Neural crest cell (in vitro differentiated cells): ENCODE results near the gene PCED1A. TPM values are rescaled to one million over a fixed set of nuclear protein-coding genes. Genes with fewer than 3 reads are reported as not detected.
"Not testable (repeated sequence)": the region's sequence is repeated elsewhere in the genome, so short reads cannot be mapped to it uniquely, and the experiment has no call there.

Experiments used
- DNase-seq: peaks from one replicate; pipeline ENCODE4 v3.0.0; 2021; ENCODE audit warnings: low read depth, mixed read lengths, low spot score
- H3K27ac Mint-ChIP-seq: one replicate; pipeline ENCODE4 v1.8.0; 2021; ENCODE audit warnings: mild to moderate bottlenecking, mixed read lengths; ENCODE audit not compliant: unreplicated experiment
- H3K27me3 Mint-ChIP-seq: 2 replicates; pipeline ENCODE4 v1.8.0; 2021; ENCODE audit warnings: low read depth, mild to moderate bottlenecking, mixed read lengths
- H3K36me3 Mint-ChIP-seq: 2 replicates; pipeline ENCODE4 v1.8.0; 2021; ENCODE audit warnings: low read depth, mild to moderate bottlenecking, mixed read lengths
- H3K4me1 Mint-ChIP-seq: 2 replicates; pipeline ENCODE4 v1.8.0; 2021; ENCODE audit warnings: mixed read lengths
- H3K4me3 Mint-ChIP-seq: one replicate; pipeline ENCODE4 v1.8.0; 2021; ENCODE audit warnings: mild to moderate bottlenecking, mixed read lengths
- H3K9me3 Mint-ChIP-seq: 2 replicates; pipeline ENCODE4 v1.8.0; 2021; ENCODE audit warnings: mixed read lengths
- CTCF ChIP-seq: fragments of 200-600 bp; sonication (generic); conservative IDR thresholded peaks from 2 replicates; pipeline ENCODE4 v1.5.0; 2021; ENCODE audit warnings: antibody characterized with exemption, mild to moderate bottlenecking
- total RNA-seq: library from RNA; stranded (reverse); gene quantifications from 2 replicates; pipeline ENCODE4 v1.2.1, GENCODE V29; 2021

Gene PCED1A
- total RNA-seq, 1 donor from 2014 or later, result 68.7 TPM

GRCh38 chr20:2835331-2835796 is 5.1 kb downstream of the PCED1A start:
- Mint-ChIP-seq H3K4me1 (peaks cover 11% of the 10 kb centered on the region), H3K27ac (peak overlapping the region; percentile 75), H3K9me3 (no peaks in the 10 kb centered on the region), H3K4me3 (no peak overlapping the region), H3K27me3 (no peaks in the 10 kb centered on the region), H3K36me3 (peaks cover 27% of the 10 kb centered on the region)
- no peak for DNase-seq
- no peak for TF ChIP-seq CTCF

- Mint-ChIP-seq H3K4me1 (peaks cover 10% of the 10 kb centered on the region), H3K9me3 (no peaks in the 10 kb centered on the region), H3K27ac (no peak overlapping the region), H3K36me3 (peaks cover 27% of the 10 kb centered on the region), H3K27me3 (peaks cover 5% of the 10 kb centered on the region), H3K4me3 (no peak overlapping the region)
- TF ChIP-seq CTCF, result no peak
- no peak for DNase-seq
Observed at GRCh38 chr20:2834401-2835110, 5.9 kb downstream of the PCED1A start.

- no peak for DNase-seq
- H3K27me3 Mint-ChIP-seq, result peaks cover 10% of the 10 kb centered on the region
- no peaks in the 10 kb centered on the region for H3K9me3 Mint-ChIP-seq
- no peak for TF ChIP-seq CTCF
- H3K27ac Mint-ChIP-seq, result no peak overlapping the region
- no peak overlapping the region for H3K4me3 Mint-ChIP-seq
- H3K36me3 Mint-ChIP-seq, result peaks cover 22% of the 10 kb centered on the region
- peaks cover 4% of the 10 kb centered on the region for H3K4me1 Mint-ChIP-seq
Observed at GRCh38 chr20:2833761-2834160, 6.7 kb downstream of the PCED1A start.

GRCh38 chr20:2831206-2831605 is 9.2 kb downstream of the PCED1A start:
- not testable (repeated sequence) for DNase-seq, H3K9me3 Mint-ChIP-seq, H3K27ac Mint-ChIP-seq, H3K36me3 Mint-ChIP-seq, H3K4me3 Mint-ChIP-seq, H3K4me1 Mint-ChIP-seq
- H3K27me3 Mint-ChIP-seq, result peaks cover 35% of the 10 kb centered on the region

- Mint-ChIP-seq H3K36me3 (no peaks in the 10 kb centered on the region), H3K4me3 (no peak overlapping the region), H3K9me3 (no peaks in the 10 kb centered on the region), H3K27ac (no peak overlapping the region), H3K4me1 (peaks cover 4% of the 10 kb centered on the region), H3K27me3 (peaks cover 41% of the 10 kb centered on the region)
- no peak for TF ChIP-seq CTCF
- no peak for DNase-seq
Observed at GRCh38 chr20:2829376-2829775, 11.1 kb downstream of the PCED1A start.

- Mint-ChIP-seq H3K27me3 (peaks cover 47% of the 10 kb centered on the region), H3K9me3 (no peaks in the 10 kb centered on the region)
- TF ChIP-seq CTCF, result no peak
Observed at GRCh38 chr20:2826655-2827054, 13.8 kb downstream of the PCED1A start.

More at GRCh38 chr20:2826655-2827054, 13.8 kb downstream of the PCED1A start:
- Mint-ChIP-seq H3K4me1 (peaks cover under 1% of the 10 kb centered on the region), H3K27ac (no peak overlapping the region), H3K36me3 (no peaks in the 10 kb centered on the region), H3K4me3 (no peak overlapping the region)
- no peak for DNase-seq
